ENCODE measurements around the gene POU3F1. TPM values are rescaled to one million over a fixed set of nuclear protein-coding genes. Genes with fewer than 3 reads are reported as not detected.

The POU3F1 gene
- polyA plus RNA-seq, 1 donor = 0.65 TPM

DNA sequence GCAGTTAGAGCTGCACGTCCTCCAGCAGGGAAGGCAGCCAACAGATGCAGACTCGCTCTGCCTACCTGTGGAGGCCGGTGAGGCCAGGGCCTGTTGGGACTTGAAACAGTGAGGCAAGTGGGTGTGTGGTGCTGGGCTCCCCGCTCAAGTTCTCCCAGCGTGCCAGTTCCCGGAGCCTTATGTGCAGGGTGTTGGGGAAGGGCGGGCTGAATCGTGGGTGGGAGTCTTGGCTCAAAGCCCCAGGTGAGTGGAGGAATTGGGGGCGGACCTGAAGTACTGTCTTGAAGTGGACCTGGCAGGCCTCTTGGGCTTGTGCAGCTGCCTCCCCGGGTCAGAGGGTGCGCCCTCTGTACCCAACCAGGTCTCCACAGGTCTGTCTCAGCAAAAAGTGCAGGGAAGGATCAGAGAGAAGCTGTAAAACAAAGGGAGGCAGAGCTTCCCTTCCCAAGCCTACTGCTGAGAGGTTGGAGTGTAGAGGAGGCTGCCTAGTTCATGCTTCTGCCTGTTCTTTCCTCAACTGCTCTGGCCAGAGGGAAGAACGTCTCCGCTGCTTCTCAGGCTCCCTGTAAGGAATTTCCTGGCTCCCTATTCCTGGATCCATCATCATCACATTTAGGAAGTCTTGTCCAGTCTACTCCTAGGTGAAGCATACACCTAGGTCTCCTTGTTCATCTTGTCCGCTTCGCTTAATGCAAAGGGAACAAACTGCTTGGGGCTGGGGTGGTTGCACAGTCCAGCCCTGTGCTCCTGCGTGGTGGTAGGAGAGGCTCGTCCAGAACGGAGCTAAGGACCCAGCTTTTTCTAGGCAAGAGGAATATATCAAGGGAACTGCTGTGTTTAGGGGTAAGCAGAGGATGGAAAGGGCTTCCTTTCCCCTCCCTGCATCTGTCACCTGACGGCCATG lies 19.1 kb downstream of the POU3F1 start:
- DNase-seq = no peak

DNA sequence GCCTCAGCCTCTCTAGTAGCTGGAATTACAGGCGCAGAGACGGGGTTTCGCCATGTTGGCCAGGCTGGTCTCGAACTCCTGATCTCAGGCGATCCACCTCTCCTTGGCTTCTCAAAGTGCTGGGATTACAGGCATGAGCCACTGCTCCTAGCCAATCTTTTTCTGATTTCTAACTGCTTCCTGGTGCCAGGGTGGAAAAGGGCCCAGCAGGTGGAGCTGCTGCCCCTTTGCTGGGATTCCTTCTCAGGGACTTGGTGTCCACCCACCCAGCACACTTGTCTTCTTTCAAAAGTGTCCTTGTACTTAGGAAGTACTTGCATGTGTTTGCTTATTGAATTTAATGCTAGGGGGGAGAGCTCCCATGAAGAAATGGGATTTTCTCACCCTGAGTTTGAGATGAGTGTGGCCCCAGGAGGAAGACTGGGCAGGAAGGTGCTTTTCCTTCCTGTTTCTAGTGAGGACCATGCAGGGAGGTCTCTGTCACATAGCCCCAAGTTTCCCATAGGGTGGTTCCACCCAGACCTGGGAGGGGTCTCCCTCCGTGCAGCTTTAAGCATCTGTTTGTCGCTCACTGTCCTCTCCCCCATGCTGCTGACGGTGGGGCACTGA lies 19.9 kb downstream of the POU3F1 start:
- no peak for DNase-seq

DNA sequence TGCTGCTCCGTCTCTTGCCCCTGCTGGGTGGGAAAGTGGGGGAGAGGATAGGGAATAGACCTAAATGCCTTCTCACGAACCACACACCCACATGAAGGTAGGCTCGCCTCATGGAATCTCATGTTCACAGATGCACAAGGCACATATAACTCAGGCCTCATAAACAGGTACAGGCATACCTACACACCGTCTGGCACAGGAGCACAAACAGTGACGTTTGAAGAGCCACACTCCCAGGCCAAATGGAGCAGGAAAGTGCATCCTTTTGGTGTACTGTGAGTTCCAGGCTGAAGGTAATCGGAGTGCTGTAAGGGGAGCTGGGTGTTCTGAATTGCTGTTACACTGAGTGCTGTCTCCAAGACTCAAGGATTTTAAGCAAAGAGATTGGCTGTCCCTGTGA lies 20.9 kb downstream of the POU3F1 start:
- DNase-seq = no peak

DNA sequence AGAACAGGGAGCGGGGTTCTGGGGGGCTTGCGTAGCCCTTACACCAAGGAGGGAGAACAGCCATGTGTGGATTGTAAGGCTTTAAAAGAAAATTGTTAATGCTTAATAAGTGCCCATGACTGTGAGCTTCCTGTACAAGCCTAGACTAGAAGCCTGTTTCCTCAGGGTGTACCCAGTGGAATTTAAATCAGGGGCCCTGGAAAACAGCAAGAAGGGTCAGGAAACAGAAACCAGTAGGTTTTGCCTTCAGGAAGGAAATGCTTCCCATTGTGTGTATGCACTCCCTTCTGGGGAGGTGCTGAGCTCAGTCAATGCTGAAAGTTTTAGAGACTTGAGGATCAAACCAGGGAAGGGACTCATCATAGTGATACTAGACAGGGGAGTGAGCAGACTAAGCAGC lies 21.4 kb downstream of the POU3F1 start:
- DNase-seq = no peak

DNA sequence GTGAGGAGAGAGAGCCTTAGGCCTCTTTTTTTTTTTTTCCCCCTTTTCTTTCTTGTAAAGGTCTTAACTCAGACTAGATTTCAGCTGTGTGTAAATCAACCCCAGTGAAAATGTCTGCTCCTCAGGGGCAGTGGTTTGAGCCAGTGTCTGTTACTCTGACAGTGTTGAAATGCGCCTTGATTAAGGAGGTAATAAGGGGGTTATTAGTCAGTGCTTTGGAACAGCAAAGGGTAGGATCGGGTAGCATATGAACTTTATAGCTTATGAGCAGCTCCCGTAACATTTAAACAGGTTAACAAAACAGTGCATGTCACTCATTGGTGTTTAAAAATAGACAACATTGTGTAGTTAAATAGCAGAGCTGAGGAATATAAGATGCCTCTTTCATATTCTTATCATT lies 23.8 kb downstream of the POU3F1 start:
- no peak for DNase-seq

DNA sequence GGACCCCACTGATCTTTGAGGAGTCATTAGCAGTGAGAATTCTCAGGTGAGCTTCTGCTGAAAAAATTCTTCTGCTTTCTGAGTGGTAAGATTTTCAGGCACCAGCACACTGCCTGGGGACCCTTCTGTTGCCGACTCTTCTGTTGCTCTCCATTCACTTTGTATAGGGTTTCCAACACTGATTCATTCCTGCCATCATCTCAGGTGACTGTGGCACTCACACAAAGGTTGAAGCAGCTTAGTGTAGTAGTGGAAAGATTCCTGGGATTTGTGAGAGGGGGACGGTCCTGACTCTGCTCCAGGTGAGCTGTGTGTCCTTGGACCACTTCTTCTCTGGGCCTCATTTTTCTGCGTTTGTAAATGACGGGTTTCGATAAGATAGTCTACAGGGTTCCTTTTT lies 24.6 kb downstream of the POU3F1 start:
- DNase-seq = no peak

DNA sequence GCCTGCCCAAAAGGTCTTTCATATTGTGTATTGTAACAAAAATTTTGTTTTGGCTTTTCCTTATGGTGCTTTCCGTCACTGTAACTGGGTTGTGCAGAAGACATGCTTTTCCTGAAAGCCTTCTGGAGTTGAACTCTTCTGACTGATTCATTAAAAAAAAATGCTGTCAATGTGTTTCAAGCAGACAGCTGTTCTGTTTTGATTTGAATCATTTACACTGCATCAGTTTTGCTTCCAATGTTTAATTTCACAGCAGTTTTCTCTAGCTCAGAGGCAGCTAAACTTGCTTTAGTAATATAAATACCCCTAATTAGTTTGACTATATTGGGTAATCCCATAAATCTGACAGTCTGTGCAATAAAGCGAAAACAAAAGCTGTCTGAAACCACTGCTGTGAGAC lies 26.2 kb downstream of the POU3F1 start:
- DNase-seq = no peak

DNA sequence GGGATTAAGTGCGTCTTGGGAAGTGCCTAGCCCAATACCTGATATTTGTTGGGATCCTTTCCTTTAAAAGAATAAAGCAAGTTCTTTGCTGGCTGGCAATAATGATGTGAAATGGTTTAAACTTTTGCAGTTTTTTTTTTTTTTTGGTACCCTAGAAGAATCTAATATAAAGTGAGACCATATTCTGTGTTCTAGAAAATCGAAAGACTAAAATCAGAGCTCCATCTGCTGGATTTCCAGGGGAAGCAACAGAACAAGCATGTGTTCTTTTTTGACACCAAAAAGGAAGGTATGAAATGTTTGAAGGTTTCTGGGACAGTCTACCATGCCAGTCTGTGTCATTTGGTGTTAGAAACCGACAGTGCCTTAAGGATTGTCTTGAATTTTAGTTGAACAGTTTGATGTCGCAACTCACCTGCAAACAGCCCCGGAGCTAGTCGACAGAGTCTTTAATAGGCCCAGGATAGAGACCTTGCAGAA lies 27.7 kb downstream of the POU3F1 start:
- no peak for DNase-seq

DNA sequence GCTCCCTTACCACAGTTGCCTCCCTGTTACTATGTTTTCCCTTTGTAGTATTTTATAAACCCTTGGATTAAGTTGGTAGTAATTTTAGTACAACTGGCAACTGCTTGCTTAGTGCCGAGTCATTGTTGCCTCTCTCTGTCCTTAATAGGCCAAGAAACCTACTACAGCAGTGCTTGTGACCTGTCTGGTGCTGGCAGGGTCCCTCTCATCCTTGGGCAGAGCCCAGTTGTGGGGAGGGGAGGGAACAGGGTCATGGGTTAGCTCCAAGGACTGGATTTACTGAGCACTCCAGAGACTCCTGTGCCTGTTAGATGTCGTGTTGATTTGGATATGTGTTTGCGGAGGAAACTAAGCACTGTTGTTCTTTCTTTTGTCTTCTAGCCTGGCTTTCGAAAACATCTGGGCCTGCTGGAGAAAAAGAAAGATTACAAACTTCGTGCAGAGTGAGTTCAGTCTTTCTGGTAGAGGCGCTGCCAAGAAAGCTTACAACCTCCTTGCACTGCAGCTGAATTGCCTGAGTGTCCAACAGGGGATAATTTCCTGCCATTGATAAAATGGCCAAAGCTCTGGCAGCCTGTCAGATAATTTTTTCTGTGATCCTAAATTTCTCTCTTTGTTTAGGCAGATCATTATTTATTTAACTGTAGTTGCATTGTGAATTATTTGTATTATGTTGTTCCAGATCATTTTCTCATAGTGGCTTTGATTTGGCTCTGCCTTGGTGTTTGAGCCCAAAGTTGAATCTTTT lies 30.4 kb downstream of the POU3F1 start:
- no peak for DNase-seq

DNA sequence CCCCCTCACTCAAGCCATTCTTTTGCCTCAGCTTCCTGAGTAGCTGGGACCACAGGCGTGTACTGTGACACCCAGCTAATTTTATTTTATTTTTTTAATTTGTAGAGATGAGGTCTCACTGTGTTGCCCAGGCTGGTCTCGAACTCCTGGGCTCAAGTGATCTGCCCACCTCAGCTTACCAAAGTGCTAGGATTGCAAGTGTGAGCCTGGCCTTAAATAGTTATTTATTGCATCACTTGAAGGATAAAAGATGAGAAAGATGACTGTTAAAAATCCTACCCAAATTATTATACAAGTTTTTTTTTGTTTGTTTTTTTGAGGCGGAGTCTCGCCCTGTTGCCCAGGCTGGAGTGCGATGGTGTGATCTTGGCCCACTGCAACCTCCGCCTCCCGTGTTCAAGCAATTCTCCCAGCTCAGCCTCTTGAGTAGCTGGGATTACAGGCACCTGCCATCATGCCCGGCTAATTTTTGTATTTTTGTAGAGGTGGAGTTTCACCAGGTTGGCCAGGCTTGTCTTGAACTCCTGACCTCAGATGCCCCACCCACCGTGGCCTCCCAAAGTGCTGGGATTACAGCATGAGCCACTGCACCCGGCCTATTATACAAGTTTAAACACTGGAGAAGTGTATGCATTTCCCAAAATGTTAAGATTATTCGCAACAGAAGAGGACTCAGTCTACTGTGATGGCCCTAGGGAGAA lies 31.7 kb downstream of the POU3F1 start:
- DNase-seq = no peak

DNA sequence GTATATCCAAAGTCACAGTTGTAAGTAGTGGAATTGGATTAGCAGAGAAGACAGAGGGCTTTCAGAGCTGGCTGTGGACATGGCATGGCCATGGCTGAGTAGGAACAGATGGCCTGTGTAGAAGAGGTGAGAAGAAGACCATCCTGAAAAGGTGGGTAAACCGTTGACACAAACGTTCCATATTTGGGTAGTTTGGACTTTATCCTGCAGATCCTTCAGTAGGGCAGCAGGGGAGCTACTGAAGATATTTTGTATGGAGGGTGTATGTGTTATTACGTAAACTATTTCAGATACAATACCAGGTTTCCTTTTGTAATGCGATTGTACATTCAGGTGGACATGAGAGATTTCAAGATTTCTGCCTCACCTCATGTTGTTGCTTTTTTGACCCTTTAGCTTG lies 32.4 kb downstream of the POU3F1 start:
- no peak for DNase-seq

DNA sequence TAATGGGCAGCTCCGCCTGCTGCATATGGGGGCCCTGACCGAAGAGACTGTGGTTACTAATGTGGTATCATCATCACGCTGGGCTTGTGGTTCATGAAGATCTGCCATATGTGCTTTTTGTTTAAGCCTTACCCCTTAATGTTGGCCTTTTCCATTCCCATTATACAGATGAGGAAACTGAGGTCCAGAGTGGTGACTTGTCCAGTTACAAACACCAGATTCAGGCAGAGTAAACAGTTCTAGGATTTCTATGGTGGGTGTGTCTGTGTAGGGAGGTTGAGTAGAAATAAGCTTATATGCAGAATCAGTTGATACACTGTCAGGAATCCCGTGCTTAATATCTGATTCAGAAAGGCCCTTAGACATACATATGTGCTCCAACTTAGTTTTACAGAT lies 33.4 kb downstream of the POU3F1 start:
- no peak for DNase-seq

DNA sequence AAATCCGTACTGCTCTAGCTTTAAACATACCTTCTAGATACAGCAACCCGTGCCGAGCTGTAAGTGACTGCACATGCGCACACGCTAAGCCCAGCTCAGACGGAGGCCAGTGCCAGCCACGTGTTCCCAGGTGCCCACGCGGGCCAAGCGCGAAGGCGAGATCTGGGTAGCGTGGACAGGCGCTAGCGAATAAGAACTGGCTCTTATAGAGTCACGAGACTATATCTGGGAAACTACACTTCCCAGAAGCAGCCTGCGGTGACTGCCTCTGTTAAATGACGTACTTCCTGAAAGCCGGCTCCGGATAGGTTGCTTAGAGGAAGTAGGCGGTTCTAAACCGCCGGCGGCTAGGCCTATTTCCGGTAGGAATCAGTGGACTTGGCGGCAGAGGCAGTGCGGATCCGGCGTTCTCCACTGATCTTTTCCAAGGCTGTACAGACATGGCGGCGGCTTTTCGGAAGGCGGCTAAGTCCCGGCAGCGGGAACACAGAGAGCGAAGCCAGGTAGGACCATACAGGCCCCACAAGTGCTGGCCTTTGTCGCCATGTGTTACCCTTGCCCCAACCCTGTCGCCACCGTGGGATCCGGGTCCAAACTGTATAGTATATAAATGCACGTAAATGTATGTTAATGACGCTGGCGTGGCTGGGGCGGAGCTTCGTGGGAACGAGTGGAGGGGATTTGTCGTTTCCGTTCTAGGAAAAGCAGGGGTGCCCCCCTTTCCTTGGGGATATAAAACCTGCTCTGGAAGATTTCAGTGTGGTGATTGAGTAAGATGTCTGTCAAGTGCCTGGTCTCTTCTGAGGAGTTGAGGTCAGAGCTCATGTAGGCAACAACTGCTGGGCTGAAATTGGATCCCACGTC lies 34.0 kb downstream of the POU3F1 start, which contains the start of gene UTP11:
Gene UTP11 (plus strand): TSS at position 372 of the 864 bp plus-strand sequence. CDS start 69 bp downstream, at position 441.
- peak; percentile 97 for DNase-seq

DNA sequence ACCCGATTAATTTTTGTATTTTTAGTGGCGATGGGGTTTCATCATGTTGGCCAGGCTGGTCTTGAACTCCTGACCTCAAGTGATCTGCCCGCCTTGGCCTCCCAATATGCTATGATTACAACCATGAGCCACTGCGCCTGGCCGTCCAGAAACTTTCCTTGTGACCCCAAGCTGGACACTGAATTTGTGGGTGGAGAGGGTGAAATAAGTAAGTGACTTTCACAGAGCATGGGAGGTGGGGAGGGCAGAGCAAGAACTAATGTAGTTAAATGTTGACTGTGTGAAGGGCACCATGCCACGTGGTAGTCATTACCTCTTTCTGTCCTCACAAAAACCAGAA lies 36.8 kb downstream of the POU3F1 start:
- no peak for DNase-seq

DNA sequence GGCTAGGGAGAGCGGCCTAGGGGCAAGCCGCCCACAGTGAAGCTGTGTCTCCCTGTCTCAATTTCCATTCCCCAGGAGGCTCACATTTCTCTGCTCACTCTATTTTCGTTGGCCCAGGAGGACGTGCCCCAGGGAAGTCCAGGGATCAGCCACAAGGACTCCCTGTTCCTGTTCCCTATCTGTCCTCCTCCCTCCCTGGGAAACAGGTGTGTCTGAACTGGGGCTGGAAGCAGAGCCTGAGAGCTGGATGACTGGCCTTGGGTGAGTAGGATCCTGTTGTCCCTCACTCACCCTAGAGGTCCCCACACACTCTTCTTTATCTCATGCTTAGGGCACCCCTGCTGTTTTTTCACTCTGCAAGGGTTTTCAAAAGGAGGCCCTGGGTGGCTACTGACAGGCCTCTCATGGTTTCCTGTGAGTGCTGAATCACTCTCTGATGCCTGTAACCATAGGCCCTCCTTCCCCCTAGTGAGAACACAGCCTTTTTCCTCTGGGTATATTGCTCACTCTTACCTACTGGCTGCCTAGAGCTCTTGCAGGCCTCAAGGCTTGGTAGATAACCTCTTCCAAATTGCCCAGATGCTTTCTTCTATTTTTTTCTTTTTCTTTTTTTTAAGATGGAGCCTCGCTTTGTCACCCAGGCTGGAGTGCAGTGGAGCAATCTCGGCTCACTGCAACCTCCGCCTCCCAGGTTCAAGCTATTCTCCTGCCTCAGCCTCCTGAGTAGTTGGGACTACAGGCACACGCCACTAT lies 37.3 kb downstream of the POU3F1 start:
- no peak for DNase-seq

DNA sequence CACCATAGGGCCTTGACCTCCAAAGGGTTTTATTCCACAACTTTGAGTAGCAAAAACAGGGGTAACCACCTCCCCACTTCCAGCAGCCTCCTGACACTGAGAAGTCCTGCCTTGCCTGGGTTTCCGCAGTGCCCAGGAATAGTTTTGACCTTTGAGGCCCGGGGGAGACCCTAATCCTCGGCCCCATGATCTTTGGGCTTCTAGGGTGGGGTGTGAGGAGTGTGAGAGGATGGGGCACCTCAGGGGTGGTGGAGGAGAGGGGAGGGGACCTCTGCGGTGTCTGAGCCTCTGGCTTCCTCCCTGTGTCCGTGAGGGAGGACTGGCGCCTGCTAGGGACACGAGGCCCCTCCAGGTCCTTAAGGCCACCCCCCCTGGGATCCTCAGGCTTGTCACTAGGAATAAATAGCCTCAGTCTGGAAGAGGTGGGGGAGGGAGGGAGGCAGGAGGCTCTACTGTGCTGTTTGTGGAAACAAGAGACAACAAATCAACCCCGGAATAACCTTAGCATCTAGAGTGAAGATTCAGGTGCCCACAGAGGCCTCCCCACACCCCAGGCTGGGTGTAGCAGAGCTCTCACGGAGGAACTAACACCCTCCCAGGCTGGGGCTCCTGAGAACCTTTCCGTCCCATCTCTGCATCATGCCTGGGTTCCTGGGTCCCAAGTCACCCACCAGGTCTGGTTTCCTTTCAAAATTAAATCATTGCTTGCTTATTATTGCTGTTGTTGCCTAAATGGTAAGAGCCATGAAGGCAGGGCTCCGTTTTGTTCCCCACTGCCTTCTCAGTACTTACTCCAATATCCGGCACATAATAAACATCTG lies 40.4 kb downstream of the POU3F1 start:
- DNase-seq = no peak

DNA sequence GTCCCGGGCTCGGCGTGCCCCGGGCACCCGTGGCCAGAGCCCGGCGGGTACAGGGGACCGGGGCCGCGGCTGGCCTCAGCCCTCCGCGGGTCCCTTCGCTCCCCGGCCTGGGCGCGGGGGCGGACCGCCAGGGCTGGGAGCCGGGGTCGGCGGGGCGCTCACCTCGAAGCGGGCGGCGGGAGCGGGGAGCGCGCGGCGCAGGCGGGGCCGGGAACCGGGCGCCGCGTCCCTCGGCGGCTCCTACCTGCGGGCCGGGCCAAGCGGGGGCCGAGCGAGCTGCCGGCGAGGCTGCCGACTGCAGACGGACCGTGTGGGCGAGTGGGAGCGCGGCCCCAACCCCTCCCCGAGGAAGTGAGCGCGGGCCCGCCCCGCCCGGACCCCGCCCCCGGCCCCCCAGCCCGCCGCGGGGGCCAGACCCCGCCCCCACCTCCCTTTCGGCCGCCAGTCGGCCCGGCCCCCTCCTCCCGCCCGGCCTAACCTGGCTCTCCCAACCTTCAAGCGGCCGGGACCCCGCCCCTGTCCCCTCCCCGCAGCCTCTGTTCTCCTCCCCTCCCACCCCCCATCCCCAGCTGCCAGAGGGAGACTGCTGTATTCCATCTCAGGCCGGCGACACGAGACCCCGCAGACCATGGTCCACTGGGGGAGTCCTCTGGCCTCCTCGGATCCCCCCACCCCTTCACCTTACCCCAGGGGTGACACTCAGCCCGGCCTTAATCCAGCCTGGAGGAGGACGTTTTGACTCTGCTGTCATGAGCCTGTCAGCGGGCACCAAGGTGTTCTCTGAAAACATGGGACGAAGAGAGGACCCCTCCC lies 41.2 kb downstream of the POU3F1 start, which contains the start of gene FHL3:
Gene FHL3 (minus strand): TSS at position 320 of the 813 bp plus-strand sequence. CDS start 6,102 bp downstream, outside the sequence.
- DNase-seq = peak; percentile 67

DNA sequence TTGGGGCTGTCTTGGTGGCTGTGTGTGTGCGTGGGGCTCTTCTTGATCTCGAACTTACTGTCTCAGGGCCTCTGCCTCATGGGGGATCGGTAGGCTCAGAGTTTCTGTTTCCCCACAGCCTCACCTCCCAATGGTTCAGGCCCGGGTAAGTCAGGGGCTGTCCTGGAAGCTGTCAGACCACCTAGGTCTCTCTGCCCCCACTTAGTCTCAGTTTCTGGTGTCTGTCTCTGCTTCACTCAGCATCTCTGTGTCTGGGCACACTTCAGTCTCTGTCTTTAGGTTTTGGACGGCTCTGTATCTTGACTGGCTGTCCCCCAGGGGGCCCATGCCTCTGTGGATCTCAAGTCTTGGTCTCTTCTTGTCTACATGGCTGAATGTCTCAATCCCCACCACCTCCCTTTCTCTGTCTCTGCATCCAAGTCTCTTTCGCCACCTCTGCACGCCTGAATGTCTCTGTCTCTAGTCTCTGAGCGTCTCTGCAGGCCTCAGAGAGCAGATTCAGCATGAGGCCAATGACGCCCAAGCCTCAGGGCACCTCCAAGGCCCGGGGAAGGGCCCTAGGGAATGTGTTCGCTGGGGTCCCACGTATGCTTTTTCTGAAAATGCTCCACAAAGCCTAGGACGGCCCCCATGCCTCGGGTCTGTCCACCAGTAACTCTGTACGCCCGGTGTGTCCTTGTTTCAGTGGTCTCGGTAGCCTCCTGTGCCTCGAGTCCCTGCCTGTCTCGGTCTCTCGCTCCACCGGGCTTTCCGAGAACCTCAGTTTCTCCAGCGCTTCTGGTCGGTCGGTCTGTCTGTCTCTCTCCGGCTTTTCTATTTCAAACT lies 42.1 kb downstream of the POU3F1 start:
- DNase-seq = no peak
